GM18519 (cell line): Measurements from ENCODE around the gene DNAJC27.
A peak's percentile ranks its signal among the peaks of the same experiment; 100 is the strongest.

Source experiments
- ATAC-seq: cut with Tn5 transposase; IDR thresholded peaks from one replicate; pipeline ENCODE4 v1.9.1; 2021; ENCODE audit warnings: mild to moderate bottlenecking, moderate library complexity; ENCODE audit not compliant: unreplicated experiment, low FRiP score

The DNAJC27 gene

DNA sequence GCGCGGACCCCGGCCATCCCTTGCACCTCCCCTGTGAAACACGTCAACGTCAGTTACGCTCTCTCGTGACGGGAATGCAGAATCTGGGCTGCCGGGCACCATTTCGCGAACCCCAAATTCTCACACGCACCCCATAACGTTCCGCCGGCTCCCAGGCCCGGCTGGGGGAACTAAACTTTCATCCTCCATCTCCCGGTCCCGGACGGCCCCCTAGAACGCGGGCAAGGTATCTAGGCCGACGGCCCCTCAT lies 544 bp downstream of the DNAJC27 start:
- ATAC-seq: no peak

DNA sequence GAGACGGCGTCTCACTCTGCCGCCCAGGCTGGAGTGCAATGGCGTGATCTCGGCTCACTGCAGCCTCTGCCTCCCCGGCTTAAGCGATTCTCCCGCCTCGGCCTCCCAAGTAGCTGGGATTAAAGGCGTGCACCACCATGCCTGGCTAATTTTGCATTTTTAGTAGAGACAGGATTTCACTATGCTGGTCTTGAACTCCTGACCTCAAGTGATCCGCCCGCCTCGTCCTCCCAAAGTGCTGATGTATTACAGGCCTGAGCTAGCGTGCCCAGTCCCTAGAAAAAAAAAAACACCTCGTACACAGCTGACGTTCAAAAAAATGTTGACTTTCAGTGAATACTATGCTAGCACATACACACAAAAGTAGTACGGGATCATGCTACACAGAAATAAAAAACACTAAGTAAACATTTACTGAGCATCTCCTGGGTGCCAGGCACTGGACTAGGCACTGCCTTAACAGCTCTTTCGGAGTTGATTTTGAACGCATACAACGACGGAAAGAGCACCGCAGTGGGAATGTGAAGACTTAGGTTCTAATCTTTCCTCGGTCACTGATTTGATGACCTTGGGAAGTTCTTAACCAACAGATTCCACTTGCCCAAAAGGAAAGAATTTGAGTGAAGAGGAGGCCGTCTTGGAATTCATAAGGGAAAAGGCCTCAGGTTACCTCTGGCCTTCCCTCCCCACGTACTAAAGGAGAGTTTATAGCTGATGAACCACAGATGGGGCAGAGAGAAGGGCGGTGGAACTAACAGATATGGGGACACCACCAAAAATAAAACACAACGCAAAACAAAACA lies 1.1 kb downstream of the DNAJC27 start:
- ATAC-seq: no peak

DNA sequence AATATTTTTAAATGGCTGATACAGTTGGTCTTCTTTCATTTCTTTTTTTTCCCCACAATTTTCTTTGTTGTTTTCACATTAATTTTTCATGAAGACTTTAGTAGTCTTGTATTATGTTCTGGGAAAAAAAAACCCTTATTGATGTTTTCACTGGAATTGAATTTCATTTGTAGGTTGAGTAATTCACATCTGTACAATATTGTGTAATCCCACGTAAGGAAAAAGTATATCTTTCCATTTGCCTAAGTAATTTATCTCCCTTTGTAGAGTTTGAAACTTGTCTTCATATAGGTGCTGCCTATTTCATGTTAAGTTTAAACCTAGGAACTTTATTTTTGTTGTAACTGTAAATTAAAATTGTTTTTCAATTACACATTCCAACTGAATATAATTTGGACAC lies 2.0 kb downstream of the DNAJC27 start:
- ATAC-seq: no peak

DNA sequence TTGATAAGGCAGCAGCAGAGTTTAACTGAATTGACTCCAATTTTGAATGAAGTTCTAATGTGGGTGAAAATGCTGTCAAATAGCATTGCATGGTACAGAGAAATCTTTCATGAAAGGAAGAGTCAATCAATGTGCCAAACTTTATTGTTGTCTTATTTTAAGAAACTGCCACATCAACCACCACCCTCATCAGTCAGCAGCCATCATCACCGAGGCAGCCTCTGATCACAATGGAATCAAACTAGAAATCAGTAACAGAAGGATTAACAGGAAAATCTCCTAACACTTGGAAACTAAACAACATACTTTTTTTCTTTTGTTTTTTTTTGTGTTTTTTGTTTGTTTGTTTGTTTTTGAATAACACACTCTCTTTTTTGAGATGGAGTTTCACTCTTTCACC lies 9.9 kb downstream of the DNAJC27 start:
- no peak for ATAC-seq

DNA sequence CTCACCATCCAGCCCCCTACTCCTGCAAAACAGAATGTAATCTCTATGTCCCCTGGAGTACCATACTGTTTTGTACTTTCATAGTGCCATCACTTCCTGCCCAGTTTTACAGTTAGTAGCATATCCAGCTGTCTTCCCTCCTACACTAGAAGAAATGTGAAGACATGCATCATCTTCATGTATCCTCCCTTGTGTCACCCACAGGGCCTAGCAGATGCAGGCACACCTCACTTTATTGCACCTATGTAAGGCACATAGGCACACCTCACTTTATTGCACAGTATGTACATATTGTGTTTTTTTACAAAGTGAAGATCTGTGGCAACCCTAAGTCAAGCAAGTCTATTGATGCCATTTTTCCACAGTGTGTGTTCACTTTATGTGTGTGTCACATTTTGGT lies 12.0 kb downstream of the DNAJC27 start:
- no peak for ATAC-seq

DNA sequence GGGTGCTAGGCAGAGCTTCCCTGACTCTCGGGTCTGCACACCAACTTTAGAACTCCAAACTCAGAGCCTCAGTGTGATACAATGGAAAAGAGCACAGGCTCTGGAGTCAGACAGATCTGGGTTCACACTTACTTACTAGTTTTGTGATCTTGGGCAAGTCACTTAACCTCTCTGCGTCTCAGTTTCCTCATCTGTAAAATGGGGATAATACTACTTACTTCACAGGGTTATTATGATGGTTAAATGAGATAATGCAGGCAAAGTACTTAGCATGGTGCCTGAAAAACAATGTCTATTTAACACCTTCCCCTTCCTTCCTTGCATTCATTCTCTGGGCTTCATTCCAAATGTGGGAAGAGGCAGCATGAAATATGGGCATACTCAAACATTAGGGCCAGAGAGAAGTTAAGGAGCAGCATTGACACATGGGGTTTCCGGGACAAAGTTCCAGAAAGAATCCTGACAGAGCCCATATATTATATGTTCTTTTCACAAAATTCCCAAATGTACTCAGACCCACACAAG lies 13.3 kb downstream of the DNAJC27 start:
- no peak for ATAC-seq

DNA sequence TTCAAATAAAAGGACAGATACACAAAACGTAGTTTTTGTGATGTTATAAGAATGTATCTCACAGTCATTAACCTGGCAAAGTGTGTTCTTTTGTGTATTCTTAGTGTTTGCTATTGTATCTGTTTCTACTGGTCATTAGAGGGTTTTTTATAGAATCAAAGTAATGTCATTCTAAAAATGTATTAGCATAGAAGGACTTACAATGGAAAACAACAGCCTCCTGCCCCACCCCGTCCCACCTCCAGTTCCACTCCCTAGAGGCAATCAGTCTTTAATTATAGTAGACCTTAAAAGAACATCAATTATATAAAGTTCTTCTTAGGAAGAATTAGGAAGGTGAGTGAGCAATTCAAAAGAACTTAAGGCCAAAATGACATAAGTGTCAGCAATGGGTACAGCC lies 13.8 kb downstream of the DNAJC27 start:
- no peak for ATAC-seq

DNA sequence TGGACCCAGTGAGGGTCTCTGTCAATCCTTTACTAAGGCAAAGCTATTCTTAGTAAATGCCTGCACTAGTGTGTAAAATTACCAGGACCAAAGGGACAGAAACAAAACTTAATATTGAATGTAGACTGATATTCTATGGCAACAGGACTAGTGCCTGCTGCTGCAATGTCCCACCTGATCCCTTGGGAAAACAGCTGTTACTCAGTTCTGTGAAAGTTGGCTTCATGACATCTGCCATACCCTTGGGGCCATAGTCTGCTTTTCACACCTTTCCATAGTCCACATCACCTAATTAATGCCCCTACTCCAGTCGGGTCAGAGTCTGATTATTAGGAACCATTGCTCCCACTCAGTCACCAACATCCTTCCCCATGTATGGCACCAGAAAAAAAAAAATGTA lies 14.5 kb downstream of the DNAJC27 start:
- ATAC-seq: no peak

DNA sequence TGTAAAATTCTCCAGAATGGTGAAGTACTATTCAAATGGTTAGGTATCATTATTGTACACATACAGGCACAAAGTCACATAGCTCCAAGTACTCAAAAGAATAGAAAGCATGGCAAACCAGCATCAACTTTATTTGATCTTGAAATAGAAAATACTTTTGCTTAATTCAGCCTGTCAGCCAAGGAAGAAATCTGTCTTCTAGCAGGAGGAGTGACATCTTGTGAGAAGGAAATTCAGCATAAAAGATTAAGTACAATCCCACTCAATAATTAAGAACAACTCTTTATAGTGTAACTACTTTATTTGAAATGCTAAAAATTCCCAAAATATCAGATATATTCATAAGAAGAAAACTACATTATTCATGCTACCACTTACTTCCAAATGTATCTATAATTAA lies 15.8 kb downstream of the DNAJC27 start:
- ATAC-seq: no peak

DNA sequence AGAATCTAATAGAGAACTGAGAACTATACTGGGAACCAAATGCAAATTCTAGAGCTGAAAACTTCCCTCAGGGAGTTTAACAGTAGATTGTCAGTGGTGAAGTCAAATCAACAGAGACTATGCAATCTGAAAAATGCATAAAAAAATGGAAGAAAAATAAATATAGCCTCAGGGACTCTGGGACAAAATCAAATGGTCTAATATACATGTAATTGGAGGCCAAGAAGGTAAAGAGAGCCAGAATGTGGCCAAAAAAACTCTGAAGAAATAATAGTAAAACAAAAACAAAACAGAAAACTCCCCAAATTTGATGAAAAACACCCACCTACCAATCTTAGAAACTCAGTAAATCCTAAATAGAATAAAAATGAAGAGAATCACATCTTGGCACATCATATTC lies 16.5 kb downstream of the DNAJC27 start:
- ATAC-seq: no peak

DNA sequence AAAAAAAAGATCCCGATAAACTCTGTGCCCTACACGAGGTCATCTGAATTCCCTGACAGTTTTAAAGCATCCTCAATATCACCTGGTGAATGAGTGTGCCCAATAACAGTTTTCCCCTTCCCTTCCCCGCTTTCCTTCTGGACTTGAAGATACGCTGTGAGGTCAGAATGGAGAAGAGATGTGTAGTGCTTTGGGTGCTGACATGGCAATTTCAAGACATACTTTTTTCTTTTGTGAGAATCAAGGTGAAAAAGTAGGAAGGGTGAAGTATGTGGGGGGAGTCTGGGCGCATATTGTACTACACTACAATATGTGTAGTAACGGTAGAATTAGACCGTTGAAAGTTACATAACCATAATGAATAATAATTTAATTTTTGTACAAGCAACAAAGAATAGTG lies 21.7 kb downstream of the DNAJC27 start:
- ATAC-seq: no peak

DNA sequence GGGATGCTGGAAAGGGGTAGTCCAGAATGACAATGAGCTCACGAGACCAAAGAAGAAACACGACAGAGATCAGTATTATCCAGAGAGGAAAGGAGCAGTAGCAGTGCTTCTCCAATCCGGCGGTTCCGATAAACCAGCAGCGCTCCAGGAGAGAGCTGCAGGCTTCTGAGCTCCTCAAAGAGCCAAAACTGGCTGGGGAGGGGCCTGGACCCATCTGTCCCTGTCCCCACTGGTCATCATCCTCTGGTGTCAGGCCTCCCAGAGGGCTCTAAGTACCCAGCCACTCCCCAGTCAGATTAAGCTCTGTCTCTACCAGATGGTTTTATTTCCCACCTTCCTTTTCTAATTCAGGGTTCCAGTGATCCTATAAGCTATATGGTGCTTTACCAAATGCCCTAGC lies 23.2 kb downstream of the DNAJC27 start:
- ATAC-seq: no peak

DNA sequence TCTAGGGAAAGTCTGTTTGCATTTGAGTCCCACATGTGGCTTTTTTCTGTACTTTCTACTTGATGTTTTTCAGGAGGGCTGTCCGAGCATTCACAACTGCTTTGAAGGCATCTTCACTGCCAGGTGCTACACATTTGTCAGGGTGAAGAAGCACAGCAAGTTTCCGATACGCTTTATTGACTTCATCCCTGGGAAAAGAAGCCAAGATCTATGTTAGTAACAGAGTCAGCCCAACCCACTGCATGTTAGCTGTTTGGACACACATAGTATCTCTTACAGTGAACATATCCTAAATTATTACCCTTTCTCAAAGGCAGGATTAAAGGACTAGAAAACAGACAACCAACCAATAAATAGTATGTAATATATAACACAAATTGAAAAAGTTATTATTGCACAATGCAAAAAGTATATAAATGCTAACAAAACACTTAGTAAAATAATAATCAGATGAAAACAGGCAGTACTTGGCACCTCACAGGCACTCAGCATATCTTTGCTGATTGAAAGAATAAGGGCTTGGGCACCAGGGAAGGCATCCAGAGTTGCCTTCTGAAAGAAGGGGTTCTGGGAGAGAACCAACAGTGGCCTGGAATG lies 24.1 kb downstream of the DNAJC27 start:
- no peak for ATAC-seq

DNA sequence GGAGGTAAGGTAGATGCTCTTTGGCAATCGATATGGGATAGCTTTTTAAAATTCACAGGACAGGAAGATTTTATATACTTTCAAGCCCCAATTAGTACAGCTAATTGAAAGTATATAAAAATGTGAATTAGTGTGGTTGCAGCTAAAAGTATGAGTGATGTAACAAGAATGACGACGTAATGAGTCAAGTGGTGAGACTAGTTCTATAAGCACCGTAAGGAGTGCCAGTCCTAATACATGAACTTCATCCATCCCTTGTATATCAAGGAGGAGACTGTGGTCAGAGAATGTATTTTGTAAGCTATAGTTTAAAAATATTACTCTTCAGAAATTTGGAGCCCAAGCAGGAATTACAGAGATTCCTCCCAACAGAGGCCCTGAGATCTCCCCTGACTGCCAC lies 25.8 kb downstream of the DNAJC27 start:
- no peak for ATAC-seq

DNA sequence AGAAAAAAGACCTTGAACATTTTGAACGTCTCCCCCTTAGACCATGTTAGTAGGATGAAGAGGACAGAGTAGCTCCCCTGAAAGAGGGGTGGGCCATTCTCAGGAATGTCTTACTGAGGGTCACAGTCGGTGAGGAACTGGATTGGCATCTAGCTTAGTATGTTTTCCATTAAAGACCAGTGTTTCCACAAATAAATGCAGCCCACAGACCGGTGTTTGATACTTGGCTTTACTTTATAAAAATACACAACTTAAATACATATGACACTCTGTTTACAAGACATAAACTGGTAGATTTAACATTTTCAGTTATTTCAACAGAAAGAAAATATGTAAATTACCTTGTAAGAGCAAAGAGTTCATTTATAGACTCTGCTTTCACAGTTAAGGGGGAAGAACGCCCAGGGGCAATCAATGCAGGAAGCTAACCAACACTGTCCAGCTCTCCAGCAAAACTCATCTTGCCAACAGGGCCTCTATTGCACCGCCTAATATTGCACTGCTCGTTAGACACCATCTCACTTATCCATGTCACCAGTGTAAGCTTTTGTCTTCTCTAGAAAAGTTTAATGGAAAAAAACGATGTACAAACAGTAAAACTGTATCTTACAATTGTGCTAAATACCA lies 28.2 kb downstream of the DNAJC27 start:
- ATAC-seq: no peak

DNA sequence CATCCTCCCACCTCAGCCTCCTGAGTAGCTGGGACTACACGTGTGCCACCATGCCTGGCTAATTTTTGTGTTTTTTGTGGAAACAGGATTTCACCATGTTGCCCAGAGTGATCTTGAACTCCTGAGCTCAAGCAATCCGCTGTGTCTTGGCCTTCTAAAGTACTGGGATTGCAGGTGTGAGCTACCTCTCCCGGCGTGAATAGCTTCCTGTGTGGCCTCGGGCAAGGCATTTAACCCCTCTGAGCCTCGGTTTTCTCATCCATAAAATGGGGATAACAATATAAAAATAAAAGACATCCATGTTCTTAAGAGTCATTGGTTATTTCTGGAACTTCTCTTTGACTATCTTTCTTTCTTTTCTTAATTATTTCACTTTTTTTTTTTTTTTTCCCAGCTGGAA lies 32.4 kb downstream of the DNAJC27 start:
- no peak for ATAC-seq

DNA sequence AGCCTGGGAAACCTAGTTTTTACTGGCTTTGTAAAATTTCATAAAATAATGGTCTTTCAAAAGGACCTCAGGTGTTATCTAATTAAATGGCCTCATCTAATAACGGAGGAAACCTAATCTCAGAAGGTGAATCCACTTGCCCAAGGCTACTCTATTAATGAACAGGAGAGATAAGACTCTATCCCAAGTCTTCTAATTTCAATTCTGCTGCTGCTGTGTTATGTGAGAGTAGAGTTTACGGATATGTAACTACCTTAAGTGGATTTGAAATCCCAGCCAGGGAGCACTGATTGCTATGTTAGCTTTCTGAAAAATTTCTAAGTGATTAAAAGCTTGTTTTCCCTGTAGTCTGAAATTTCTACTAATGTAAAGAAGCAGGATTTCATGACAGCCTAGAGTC lies 34.5 kb downstream of the DNAJC27 start:
- ATAC-seq: no peak

DNA sequence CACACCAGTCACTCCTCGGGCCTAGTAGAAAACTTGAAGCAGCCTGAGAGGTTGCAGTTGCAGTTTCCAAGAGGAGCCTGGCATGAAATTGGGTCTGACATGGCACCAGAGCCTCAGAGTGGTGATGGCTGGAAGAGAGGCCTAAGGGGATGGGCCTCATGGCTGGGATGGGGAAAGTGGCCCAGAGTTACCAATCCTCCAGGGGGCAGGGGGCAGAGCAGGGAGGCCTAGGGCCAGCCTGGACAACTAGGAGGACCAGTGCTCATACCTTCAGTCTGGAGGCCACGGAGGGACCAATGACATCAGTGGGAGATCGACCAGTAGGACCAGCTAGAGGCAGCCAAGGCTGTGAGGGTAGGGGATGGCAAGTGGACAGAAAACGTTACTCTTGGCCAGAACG lies 36.6 kb downstream of the DNAJC27 start:
- ATAC-seq: no peak

DNA sequence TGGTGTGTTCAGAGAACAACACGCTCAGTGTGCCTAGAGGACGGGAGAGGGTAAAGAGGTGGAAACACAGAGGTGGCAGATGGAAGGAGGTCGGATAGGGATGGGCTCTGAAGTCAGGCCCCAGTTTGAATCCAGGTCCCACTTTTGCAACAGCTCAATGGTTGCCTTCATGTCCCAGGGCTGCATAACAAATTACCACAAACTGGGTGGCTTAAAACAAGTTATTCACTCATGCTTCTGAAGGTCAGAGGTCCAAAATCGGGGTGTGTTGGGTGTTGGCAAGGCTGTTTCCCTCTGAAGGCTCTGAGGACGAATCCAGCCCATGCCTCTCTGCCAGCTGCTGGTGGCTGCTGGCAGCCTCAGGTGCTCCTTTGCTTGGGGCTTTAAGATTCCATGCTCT lies 39.0 kb downstream of the DNAJC27 start:
- no peak for ATAC-seq

DNA sequence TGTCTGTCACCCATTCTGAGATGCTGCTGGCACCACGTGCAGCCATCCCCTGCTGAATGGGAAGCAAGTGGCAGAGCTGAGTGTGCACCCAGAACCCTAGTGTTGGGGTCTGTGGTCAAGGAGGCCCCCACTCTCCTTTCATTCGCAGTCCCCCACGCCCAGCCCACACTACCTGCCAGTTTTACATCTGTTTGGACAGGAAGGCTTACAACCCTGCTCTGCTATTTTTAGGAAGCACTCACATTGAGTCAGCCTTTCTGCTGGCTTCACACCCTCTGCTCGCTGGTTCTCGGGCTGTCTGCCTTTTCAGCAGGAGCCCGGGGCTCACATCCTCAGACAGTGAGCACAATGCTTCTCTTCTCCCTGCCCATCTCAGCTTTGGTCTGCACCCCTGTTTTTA lies 41.0 kb downstream of the DNAJC27 start:
- ATAC-seq: peak; percentile 78

DNA sequence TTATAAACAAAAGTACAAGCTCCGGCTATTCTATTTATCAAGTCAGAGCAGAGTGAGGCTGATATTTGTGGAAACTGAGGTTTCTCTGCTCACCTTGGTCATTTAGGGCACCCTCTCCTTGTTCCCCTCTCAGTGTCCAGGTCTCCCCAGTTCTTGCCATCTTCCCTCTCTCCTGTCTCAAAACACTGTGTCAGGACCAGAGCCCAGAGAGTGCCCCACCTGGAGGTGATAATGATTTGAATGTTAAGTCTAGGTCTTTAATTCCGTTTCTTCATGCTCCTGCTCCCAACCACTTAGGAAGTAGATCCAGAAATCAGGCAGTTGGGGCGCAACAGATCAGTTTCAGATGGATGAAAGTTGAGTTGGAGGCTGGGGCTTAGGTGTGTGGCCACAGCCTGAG lies 42.5 kb downstream of the DNAJC27 start:
- ATAC-seq: no peak

DNA sequence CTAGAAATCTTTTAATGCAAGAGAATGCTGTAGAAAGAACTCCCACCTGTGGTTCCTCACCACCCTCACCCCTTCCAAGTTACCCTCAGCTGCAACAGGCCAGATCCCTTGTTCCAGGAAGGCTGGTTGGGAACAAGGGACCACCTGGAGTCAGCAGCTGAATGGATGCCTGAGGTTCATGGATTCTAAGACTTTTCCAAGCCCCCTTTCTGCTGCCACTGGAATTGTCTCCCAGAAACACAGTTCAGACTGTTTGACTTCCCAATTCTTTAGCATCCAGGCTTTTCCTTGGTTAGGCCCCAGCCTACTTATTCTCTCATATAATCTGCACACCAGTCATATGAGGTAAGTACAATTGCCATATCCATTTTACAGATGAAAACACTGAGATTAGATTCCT lies 43.7 kb downstream of the DNAJC27 start:
- ATAC-seq: no peak
